ENCODE results near the gene LHFPL2. TPM values are rescaled to one million over a fixed set of nuclear protein-coding genes. Genes with fewer than 3 reads are reported as not detected.

Gene LHFPL2
- polyA plus RNA-seq, 1 of the 3 experiments (the other 2 are of a cell fraction): 10.4 TPM

- no peaks in the 10 kb centered on the region for H3K27me3 ChIP-seq (ENCODE audit: insufficient read depth)
- peaks cover 5% of the 10 kb centered on the region for H3F3A ChIP-seq (replicated peaks; ENCODE audit: insufficient read depth)
- no peaks in the 10 kb centered on the region for H4K20me1 ChIP-seq (ENCODE audit: insufficient read depth)
- H3K4me1 ChIP-seq (ENCODE audit: control insufficient read depth in 1 of 2, insufficient read depth in 2 of 2, low read depth in 1 of 2, low read length in 1 of 2): peaks cover 11 to 34% of the 10 kb centered on the region in 2 experiments; a peak in 2 of 4 replicates
- no peak overlapping the region for H3K4me2 ChIP-seq
- CTCF ChIA-PET: interaction anchor here (0.8 to 1.9 kb wide), 3 partner anchors 12 to 102 kb away, joined by 3 to 4 read pairs (median 3); partner anchors contain the start of gene LHFPL2
- no peak overlapping the region for H3K4me3 ChIP-seq (ENCODE audit: low read depth in 2 of 2, low read length in 1 of 2)
- peaks cover 92% of the 10 kb centered on the region for H3K79me2 ChIP-seq (ENCODE audit: insufficient read depth)
- H3K36me3 ChIP-seq (replicated peaks in 1 of 2; ENCODE audit: control insufficient read depth in 1 of 2, insufficient read depth in 2 of 2, low read length in 1 of 2): peaks cover 6 to 25% of the 10 kb centered on the region in 2 experiments
- no peak overlapping the region for H3K27ac ChIP-seq (ENCODE audit: low read depth in 2 of 2, low read length in 1 of 2)
- 93% methylated on average over 8 of the region's 8 CpGs for WGBS (ENCODE audit: low lambda C conversion rate)
- POLR2A ChIA-PET: no interaction called here
- no peak for TF ChIP-seq IRF3 (IDR thresholded peaks at IDR 0.05; ENCODE audit: low read depth, low read length)
- no peak for TF ChIP-seq POLR2AphosphoS5 (IDR thresholded peaks at IDR 0.05; ENCODE audit: low read depth, low read length)
- TF ChIP-seq USF2 (IDR thresholded peaks at IDR 0.05; ENCODE audit: borderline replicate concordance, low read depth, low read length): no peak
- TF ChIP-seq YY1 (IDR thresholded peaks at IDR 0.05; ENCODE audit: low read depth): no peak
- TF ChIP-seq MEF2A (IDR thresholded peaks at IDR 0.05; ENCODE audit: borderline replicate concordance, low read depth): no peak
- TF ChIP-seq RXRA (IDR thresholded peaks at IDR 0.05; ENCODE audit: borderline replicate concordance, low read depth): no peak
- TF ChIP-seq CTCF (IDR thresholded peaks at IDR 0.05): no peak
- no peak for TF ChIP-seq RAD21 (IDR thresholded peaks at IDR 0.05; ENCODE audit: low read length)
- no peak for TF ChIP-seq MXI1 (IDR thresholded peaks at IDR 0.05; ENCODE audit: low read depth, low read length)
- TF ChIP-seq NFIC (IDR thresholded peaks at IDR 0.05; ENCODE audit: borderline replicate concordance): no peak
- TF ChIP-seq REST (IDR thresholded peaks at IDR 0.05; ENCODE audit: low read depth, low read length): no peak
- TF ChIP-seq TAF1 (IDR thresholded peaks at IDR 0.05; ENCODE audit: borderline replicate concordance, low read depth, low read length): no peak
- no peak for TF ChIP-seq TEAD4 (IDR thresholded peaks at IDR 0.05; ENCODE audit: borderline replicate concordance, insufficient read depth)
- TF ChIP-seq MAX (IDR thresholded peaks at IDR 0.05; ENCODE audit: low read depth): no peak
- no peak for TF ChIP-seq SMC3 (IDR thresholded peaks at IDR 0.05; ENCODE audit: low read depth, low read length)
- H3K9me3 ChIP-seq: no peaks in the 10 kb centered on the region
- no peak overlapping the region for H2AFZ ChIP-seq (ENCODE audit: low read depth)
- no peak overlapping the region for H3K9ac ChIP-seq
- H3K9me2 ChIP-seq: no peaks in the 10 kb centered on the region
- no peak for DNase-seq
Measured at GRCh38 chr5:78546276-78546996, 102.1 kb downstream of the LHFPL2 start.
